Osteocyte (in vitro differentiated cells): ENCODE results near the gene PRDM16. TPM values are rescaled to one million over a fixed set of nuclear protein-coding genes. Genes with fewer than 3 reads are reported as not detected.
A peak's percentile ranks its signal among the peaks of the same experiment; 100 is the strongest.

Source experiments
- DNase-seq: peaks from one replicate; pipeline ENCODE4 v3.0.0; 2021; ENCODE audit warnings: mixed read lengths; ENCODE audit not compliant: unreplicated experiment; ENCODE audit errors: extremely low spot score
- H3K27ac Mint-ChIP-seq: one replicate; pipeline ENCODE4 v1.8.0; 2021; ENCODE audit warnings: mild to moderate bottlenecking, mixed read lengths; ENCODE audit not compliant: unreplicated experiment
- H3K27me3 Mint-ChIP-seq: one replicate; pipeline ENCODE4 v1.8.0; 2021; ENCODE audit warnings: mixed read lengths; ENCODE audit not compliant: unreplicated experiment
- H3K36me3 Mint-ChIP-seq: one replicate; pipeline ENCODE4 v1.8.0; 2021; ENCODE audit warnings: mixed read lengths; ENCODE audit not compliant: unreplicated experiment
- H3K4me1 Mint-ChIP-seq: one replicate; pipeline ENCODE4 v1.8.0; 2021; ENCODE audit warnings: mixed read lengths; ENCODE audit not compliant: unreplicated experiment
- H3K4me3 Mint-ChIP-seq: one replicate; pipeline ENCODE4 v1.8.0; 2021; ENCODE audit warnings: mild to moderate bottlenecking, moderate library complexity, mixed read lengths; ENCODE audit not compliant: unreplicated experiment
- H3K9me3 Mint-ChIP-seq: one replicate; pipeline ENCODE4 v1.8.0; 2021; ENCODE audit warnings: mixed read lengths; ENCODE audit not compliant: unreplicated experiment
- total RNA-seq: library from RNA; stranded (reverse); gene quantifications from 2 replicates; pipeline ENCODE4 v1.2.1, GENCODE V29; 2021
- TF ChIP-seq, protein P1 (sequence below): fragments of 200-600 bp; sonication (generic); IDR thresholded peaks from 2 replicates; pipeline ENCODE4 v1.5.0; 2021; ENCODE audit warnings: antibody characterized with exemption, mild to moderate bottlenecking, moderate library complexity

The PRDM16 gene
- total RNA-seq, 1 donor from 2014 or later = 7.1 TPM

DNA sequence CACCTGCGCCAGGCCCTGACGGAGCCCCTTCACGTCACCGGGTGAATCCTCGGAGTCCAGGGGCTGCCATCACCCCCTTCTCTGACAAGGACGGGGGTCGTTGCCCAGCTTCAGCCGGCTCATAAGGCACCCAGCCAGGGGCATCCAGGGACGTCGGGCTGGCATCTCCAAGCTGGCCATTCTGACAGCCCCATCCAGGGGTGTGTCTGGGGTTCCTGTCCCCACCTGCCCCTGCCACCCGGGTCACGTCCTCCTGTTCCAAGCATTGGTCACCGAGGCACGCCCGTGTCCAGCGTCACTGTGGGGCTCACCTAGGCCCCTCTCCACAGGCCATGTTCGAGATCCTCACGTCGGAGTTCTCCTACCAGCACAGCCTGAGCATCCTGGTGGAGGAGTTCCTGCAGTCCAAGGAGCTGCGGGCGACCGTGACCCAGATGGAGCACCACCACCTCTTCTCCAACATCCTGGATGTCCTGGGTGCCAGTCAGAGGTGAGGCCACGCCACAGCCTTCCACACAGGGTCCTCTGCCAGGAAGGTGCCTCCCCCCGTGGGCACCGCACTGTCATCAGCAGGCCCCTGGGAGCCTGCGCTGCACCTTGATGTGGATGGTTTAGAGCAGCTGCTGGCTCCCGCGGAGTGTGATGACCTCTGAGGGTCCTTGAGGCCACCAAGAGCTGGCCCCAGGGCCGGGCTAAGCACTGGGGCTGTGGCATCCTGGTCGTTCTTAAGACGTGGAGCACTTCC lies 400.3 kb downstream of the PRDM16 start:
- no peaks in the 10 kb centered on the region for H3K9me3 Mint-ChIP-seq
- no peak overlapping the region for H3K4me3 Mint-ChIP-seq
- TF ChIP-seq, protein P1, sequence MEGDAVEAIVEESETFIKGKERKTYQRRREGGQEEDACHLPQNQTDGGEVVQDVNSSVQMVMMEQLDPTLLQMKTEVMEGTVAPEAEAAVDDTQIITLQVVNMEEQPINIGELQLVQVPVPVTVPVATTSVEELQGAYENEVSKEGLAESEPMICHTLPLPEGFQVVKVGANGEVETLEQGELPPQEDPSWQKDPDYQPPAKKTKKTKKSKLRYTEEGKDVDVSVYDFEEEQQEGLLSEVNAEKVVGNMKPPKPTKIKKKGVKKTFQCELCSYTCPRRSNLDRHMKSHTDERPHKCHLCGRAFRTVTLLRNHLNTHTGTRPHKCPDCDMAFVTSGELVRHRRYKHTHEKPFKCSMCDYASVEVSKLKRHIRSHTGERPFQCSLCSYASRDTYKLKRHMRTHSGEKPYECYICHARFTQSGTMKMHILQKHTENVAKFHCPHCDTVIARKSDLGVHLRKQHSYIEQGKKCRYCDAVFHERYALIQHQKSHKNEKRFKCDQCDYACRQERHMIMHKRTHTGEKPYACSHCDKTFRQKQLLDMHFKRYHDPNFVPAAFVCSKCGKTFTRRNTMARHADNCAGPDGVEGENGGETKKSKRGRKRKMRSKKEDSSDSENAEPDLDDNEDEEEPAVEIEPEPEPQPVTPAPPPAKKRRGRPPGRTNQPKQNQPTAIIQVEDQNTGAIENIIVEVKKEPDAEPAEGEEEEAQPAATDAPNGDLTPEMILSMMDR = no peak
- no peaks in the 10 kb centered on the region for H3K27me3 Mint-ChIP-seq
- H3K27ac Mint-ChIP-seq = no peak overlapping the region
- no peaks in the 10 kb centered on the region for H3K36me3 Mint-ChIP-seq
- peaks cover 39% of the 10 kb centered on the region for H3K4me1 Mint-ChIP-seq
- DNase-seq = no peak

DNA sequence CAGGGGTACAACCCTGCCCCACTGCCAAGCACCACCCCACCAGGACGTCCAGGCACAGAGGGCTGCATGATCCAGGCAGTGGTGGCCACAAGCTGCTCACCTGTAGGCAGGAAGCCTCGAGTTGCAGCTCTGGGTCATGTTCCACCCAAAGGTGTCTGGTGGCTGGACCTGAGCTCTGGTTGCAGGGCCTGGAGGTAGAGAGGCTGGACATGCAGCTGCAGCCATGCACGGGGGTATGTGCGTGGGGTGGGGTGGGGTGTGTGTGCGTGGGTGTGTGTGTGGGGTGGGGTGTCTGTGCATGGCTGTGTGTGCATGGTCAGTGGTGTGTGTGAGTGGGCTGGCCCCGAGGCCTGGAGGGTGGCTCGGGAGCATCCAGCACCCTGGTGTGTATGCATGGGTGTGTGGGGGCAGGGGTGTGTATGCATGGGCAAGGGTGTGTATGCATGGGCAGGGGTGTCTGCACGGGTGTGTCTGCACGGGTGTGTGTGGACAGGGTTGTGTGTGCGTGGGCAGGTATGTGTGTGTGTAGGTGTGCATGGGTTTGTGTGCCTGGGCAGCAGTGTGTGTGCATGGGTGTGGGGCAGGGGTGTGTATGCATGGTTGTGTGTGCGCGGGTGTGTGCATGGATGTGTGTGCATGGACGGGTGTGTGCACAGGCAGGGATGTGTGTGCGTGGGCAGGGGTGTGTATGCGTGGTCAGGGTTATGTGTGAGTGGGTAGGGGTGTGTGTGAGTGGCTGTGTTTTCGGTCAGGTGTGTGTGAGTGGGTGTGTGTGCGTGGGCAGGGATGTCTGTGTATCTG lies 401.0 kb downstream of the PRDM16 start:
- no peaks in the 10 kb centered on the region for H3K27me3 Mint-ChIP-seq
- H3K4me3 Mint-ChIP-seq = no peak overlapping the region
- H3K27ac Mint-ChIP-seq = peak overlapping the region; percentile 72
- DNase-seq = no peak
- TF ChIP-seq, protein P1 = no peak
- H3K9me3 Mint-ChIP-seq = no peaks in the 10 kb centered on the region
- H3K36me3 Mint-ChIP-seq = no peaks in the 10 kb centered on the region
- peaks cover 39% of the 10 kb centered on the region for H3K4me1 Mint-ChIP-seq

DNA sequence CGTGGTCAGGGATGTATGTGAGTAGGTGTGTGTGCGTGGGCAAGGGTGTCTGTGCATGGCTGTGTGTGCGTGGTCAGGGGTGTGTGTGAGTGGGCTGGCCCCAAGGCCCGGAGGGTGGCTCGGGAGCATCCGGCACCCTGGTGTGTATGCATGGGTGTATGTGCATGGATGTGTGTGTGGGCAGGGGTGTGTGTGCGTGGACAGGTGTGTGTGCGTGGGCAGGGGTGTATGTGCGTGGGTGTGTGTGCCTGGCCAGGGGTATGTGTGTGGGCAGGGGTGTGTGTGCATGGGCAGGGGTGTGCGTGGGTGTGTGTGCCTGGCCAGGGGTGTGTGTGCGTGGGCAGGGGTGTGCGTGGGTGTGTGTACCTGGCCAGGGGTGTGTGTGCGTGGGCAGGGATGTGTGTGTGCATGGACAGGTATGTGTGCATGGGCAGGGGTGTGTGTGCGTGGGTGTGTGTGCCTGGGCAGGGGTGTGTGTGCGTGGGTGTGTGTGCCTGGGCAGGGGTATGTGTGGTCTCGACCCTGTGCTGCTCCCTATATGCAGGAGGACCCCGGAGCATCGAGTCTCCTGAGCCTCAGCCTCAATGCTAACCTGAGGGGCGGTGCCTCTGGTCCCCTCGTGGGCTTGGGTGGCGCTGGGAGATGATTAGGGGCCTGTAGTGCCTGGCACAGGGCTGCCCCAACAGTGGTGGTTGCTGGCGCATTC lies 401.8 kb downstream of the PRDM16 start:
- no peaks in the 10 kb centered on the region for H3K27me3 Mint-ChIP-seq
- no peaks in the 10 kb centered on the region for H3K9me3 Mint-ChIP-seq
- DNase-seq = no peak
- TF ChIP-seq, protein P1 = no peak
- H3K27ac Mint-ChIP-seq = peak overlapping the region; percentile 72
- H3K4me1 Mint-ChIP-seq = peaks cover 39% of the 10 kb centered on the region
- no peaks in the 10 kb centered on the region for H3K36me3 Mint-ChIP-seq
- no peak overlapping the region for H3K4me3 Mint-ChIP-seq

DNA sequence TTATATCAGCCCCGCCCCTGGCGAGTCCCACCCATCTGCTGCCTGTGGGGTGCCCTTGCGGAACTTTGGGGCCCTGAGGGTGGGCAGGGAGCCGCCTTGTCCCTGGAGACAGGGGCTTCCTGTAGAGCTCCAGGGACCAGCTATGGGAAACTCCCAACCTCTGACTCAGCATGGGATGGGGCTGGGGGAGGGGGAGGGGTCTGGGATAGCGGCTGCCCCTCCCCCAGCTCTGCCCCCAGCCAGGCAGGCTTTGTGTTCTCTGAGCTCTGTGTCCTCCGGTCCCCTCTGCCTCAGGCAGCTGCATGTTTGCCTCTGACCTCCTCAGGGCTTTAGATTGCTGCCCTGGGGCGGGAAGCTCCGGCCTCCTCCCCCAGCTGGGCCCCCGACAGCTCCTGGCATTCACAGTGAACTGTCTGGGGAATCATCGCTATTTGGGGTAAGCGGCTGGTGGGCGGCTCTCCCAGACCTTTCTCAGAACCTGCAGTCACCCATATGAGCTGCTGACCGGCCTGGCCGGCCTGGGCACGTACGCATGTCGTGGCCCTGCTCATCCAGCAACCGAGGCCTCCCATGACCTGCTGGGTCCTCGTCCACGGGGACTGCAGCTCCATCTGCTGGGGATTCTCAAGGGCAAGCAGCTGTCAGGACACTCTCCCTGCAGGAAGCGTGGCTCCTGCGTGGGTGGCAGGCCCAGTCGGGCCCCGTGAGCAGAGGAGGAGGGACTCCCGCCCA lies 402.5 kb downstream of the PRDM16 start:
- Mint-ChIP-seq H3K27me3 (no peaks in the 10 kb centered on the region), H3K4me3 (no peak overlapping the region), H3K4me1 (peaks cover 39% of the 10 kb centered on the region), H3K9me3 (no peaks in the 10 kb centered on the region), H3K27ac (peak overlapping the region; percentile 72), H3K36me3 (no peaks in the 10 kb centered on the region)
- no peak for DNase-seq
- TF ChIP-seq, protein P1 = peak; percentile 61
